Fibroblast of skin of back (primary cell): ENCODE data around the gene FLOT1.
"Not testable (repeated sequence)": the region's sequence is repeated elsewhere in the genome, so short reads cannot be mapped to it uniquely, and the experiment has no call there.

Experiments used
- DNase-seq: peaks from one replicate; pipeline ENCODE4 v3.0.0-alpha.2; 2013

The FLOT1 gene

GRCh38 chr6:30767158-30767943, 24.9 kb upstream of the FLOT1 start:
- no peak for DNase-seq

- DNase-seq: no peak
Measured at GRCh38 chr6:30766461-30767157, 24.1 kb upstream of the FLOT1 start.

GRCh38 chr6:30765495-30765894, 23.0 kb upstream of the FLOT1 start:
- DNase-seq: peak; percentile 71

- not testable (repeated sequence) for DNase-seq
Measured at GRCh38 chr6:30764490-30765043, 22.1 kb upstream of the FLOT1 start.

- peak; percentile 91 for DNase-seq
Measured at GRCh38 chr6:30763618-30764489, 21.4 kb upstream of the FLOT1 start.

GRCh38 chr6:30763155-30763617, 20.7 kb upstream of the FLOT1 start:
- DNase-seq: no peak

- DNase-seq: no peak
Measured at GRCh38 chr6:30761791-30762429, 19.4 kb upstream of the FLOT1 start.

- DNase-seq: no peak
Measured at GRCh38 chr6:30760549-30760948, 18.1 kb upstream of the FLOT1 start.

- DNase-seq: peak; percentile 100
Measured at GRCh38 chr6:30759575-30760239, 17.2 kb upstream of the FLOT1 start.

- no peak for DNase-seq
Measured at GRCh38 chr6:30757261-30757904, 14.9 kb upstream of the FLOT1 start.

GRCh38 chr6:30756405-30757003, 14.0 kb upstream of the FLOT1 start:
- not testable (repeated sequence) for DNase-seq

- DNase-seq: peak; percentile 96
Measured at GRCh38 chr6:30754631-30755030, 12.1 kb upstream of the FLOT1 start.

- peak; percentile 100 for DNase-seq
Measured at GRCh38 chr6:30752157-30752927, 9.9 kb upstream of the FLOT1 start.

GRCh38 chr6:30750379-30750668, 7.8 kb upstream of the FLOT1 start:
- DNase-seq: no peak

- DNase-seq: no peak
Measured at GRCh38 chr6:30749554-30750378, 7.3 kb upstream of the FLOT1 start.

- DNase-seq: peak; percentile 92
Measured at GRCh38 chr6:30748851-30749540, 6.5 kb upstream of the FLOT1 start.

- DNase-seq: peak; percentile 42
Measured at GRCh38 chr6:30747902-30748769, 5.6 kb upstream of the FLOT1 start.
